Muscle of leg (tissue), 11 donors: Measurements from ENCODE around the gene BORCS5. TPM values are rescaled to one million over a fixed set of nuclear protein-coding genes. Genes with fewer than 3 reads are reported as not detected.
"Not testable (repeated sequence)": the region's sequence is repeated elsewhere in the genome, so short reads cannot be mapped to it uniquely, and the experiment has no call there.

Source experiments
- DNase-seq: peaks from one replicate; pipeline ENCODE4 v3.0.0; 2013
- H3K27ac ChIP-seq: one replicate; pipeline ENCODE4 v1.5.1; 2013; ENCODE audit warnings: mild to moderate bottlenecking, low read length, control low read depth
- H3K27me3 ChIP-seq: one replicate; pipeline ENCODE4 v1.6.1; 2013; ENCODE audit warnings: low read length; ENCODE audit not compliant: control insufficient read depth, insufficient read depth
- H3K36me3 ChIP-seq: one replicate; pipeline ENCODE4 v1.6.1; 2013; ENCODE audit warnings: low read length; ENCODE audit not compliant: control insufficient read depth, insufficient read depth
- H3K4me1 ChIP-seq: one replicate; pipeline ENCODE4 v1.6.1; 2013; ENCODE audit warnings: low read length; ENCODE audit not compliant: control insufficient read depth, insufficient read depth
- H3K4me3 ChIP-seq: one replicate; pipeline ENCODE4 v1.5.1; 2013; ENCODE audit warnings: low read length, control low read depth
- H3K9me3 ChIP-seq: replicated peaks from 2 replicates; pipeline ENCODE4 v1.6.1; 2013; ENCODE audit warnings: low read depth, low read length; ENCODE audit not compliant: control insufficient read depth
- WGBS: methylation state at CpG from one replicate; pipeline ENCODE4 v1.1.5; 2013; ENCODE audit warnings: missing lambda C conversion rate; ENCODE audit not compliant: insufficient coverage; 5-methylcytosine and 5-hydroxymethylcytosine counted together
- polyA plus RNA-seq, 8 donors: library from polyadenylated mRNA; unstranded; fragments of 120-200 nt; gene quantifications; one replicate each; pipeline versions ENCODE4 v1.2.1 to v1.2.3, GENCODE V29; 2013; ENCODE audit warnings: inconsistent platforms in 1 of 8, low replicate concordance in 1 of 8; ENCODE audit not compliant: insufficient read length in 8 of 8, insufficient read depth in 1 of 8
- total RNA-seq: library from RNA; stranded (reverse); fragments of 120-200 nt; gene quantifications from one replicate; pipeline ENCODE4 v1.2.4, GENCODE V29; 2013

Gene BORCS5
- total and polyA plus RNA-seq, 9 donors = 6.7 to 9.2 (median 7.4) TPM

DNA sequence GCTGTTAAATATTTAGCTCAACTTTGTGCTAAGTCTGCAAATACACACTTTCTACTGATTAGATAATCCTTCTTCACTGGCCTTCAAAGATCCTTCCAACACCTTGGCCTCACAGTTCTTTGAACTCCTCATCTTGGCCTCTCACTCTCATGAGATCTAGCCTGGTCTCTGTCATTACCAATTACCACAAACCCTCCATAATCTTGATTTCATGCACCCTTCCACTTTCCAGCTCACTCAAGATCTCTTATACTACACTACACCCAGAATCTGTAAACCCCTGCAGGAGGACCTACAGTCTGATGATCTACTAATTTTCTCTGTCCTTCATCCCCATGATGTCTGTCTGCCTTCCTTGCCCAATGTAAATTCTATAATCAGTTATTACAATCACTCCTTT, 134.7 kb downstream of the BORCS5 start:
- H3K9me3 ChIP-seq = no peaks in the 10 kb centered on the region
- H3K4me1 ChIP-seq = no peaks in the 10 kb centered on the region
- H3K27ac ChIP-seq = no peak overlapping the region
- H3K4me3 ChIP-seq = no peak overlapping the region
- peaks cover 15% of the 10 kb centered on the region for H3K36me3 ChIP-seq
- no peak for DNase-seq
- H3K27me3 ChIP-seq = no peaks in the 10 kb centered on the region

DNA sequence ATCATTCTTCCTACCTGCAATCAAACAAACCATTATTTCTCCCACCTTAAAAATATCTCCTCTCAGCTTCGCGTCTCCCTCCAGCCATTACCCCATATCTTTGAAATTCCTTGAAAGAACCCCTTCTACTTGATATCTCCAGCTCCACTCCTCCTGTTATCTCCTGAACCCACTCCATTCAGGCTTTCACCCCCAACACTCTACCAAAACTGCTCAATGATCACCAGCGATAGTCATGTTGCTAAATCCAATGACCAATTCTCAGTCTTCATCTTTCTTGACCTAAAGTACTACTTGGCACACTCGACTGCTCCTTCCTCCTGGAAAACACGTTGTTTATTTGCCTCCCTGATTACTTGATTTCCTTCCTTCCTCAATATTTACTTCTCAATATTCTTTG, 135.7 kb downstream of the BORCS5 start:
- no peak for DNase-seq
- 88% methylated on average over 5 of the region's 5 CpGs for WGBS
- no peak overlapping the region for H3K27ac ChIP-seq
- H3K4me1 ChIP-seq = no peaks in the 10 kb centered on the region
- no peak overlapping the region for H3K4me3 ChIP-seq
- H3K36me3 ChIP-seq = peaks cover 11% of the 10 kb centered on the region
- no peaks in the 10 kb centered on the region for H3K27me3 ChIP-seq
- H3K9me3 ChIP-seq = no peaks in the 10 kb centered on the region

DNA sequence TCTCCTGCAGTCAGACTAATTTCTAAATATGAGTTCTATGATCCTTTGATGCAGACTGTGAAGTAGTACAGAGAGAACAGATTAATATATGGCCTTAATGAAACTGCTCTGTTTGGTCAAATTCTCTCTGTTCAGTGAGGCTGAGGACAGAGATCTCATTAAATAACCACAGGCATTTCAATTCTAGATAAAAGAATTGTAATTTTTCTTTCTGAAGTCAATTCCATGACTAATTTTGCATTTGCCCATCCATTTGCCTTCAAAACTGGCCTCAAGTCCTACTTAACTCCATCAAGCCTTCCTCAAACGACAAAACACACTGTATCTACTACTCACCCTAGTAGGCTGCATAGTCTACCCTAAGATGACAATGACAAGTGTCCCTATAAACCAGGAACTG, 138.7 kb downstream of the BORCS5 start:
- H3K27ac ChIP-seq = no peak overlapping the region
- H3K4me3 ChIP-seq = no peak overlapping the region
- H3K9me3 ChIP-seq = no peaks in the 10 kb centered on the region
- no peak for DNase-seq
- no peaks in the 10 kb centered on the region for H3K4me1 ChIP-seq
- WGBS = 83% methylated on average over 1 of the region's 1 CpG
- H3K36me3 ChIP-seq = peaks cover 16% of the 10 kb centered on the region
- H3K27me3 ChIP-seq = no peaks in the 10 kb centered on the region

DNA sequence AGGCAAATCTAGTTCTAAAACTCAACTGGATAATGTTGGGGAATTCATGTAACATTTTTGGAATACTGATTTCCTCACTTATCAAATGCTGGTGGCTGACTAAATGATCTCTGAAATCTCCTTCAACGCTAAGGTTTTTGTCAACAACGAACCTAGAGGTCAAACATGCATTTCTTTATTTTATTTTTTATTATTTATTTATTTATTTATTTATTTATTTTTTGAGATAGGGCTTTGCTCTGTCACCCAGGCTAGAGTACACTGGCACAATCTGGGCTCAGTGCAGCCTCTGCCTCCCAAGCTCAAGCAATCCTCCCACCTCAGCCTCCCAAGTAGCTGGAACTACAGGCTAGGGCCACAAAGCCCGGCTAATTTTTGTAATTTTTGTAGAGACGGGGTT, 141.3 kb downstream of the BORCS5 start:
- Histone ChIP-seq H3K27ac (no peak overlapping the region), H3K4me3 (no peak overlapping the region), H3K36me3 (peaks cover 18% of the 10 kb centered on the region), H3K4me1 (no peaks in the 10 kb centered on the region), H3K27me3 (no peaks in the 10 kb centered on the region), H3K9me3 (no peaks in the 10 kb centered on the region)
- WGBS = 67% methylated on average over 1 of the region's 4 CpGs
- DNase-seq = no peak

DNA sequence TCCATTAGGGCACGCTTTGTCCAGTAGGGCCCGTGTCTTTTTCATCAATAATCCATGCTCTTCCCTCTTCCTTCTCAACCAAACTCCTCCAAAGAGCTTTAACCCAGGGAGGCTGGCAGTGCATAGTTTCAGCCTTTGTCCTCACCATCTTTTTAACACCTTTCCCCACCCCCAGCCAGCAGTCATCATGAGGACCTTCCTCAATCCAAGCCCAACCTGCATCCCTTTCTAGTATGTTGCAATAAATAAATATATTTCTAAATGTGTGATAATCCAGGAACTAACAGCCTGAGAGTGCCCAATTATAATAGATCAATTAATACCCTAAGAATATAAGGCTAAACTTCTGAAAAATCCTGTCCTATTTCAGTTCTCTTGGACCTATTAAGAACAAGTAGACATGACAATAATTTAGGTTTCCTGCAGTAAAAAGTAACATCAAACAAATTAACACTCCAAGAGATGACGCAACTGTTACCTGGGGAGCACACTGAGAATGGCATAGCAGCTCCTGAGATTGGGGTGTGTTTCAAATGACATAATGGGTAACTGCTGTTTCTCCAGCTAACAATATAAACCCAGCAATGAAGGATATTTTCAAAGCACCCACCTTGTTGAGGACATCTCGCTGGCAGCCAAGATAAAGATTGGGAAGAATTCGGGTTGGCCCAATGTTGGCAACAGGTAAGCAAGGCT, 143.2 kb downstream of the BORCS5 start:
- Histone ChIP-seq H3K27me3 (no peaks in the 10 kb centered on the region), H3K4me1 (peaks cover under 1% of the 10 kb centered on the region), H3K9me3 (no peaks in the 10 kb centered on the region), H3K4me3 (no peak overlapping the region), H3K36me3 (peaks cover 14% of the 10 kb centered on the region), H3K27ac (no peak overlapping the region)
- DNase-seq = no peak
- 89% methylated on average over 4 of the region's 5 CpGs for WGBS

DNA sequence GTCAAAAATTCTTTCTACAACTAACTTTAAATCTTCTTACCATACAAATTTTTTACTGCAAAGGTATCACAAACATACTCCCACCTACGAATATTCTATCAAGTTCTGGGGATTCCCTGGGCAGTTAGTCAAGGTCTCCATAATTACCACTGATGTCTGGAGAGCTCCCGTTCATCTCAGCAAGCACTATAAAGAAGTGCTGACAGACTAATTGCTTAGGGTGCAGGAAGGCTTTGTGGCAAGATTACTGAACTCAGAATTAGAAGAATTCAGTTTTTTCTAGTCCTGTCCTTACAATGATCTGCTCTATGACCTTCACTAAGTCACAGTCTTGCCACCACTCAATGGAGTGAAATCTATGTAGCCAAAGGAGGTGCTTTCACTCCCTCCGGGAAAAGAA, 144.2 kb downstream of the BORCS5 start:
- Histone ChIP-seq H3K4me3 (no peak overlapping the region), H3K27me3 (no peaks in the 10 kb centered on the region), H3K36me3 (peaks cover 10% of the 10 kb centered on the region), H3K27ac (no peak overlapping the region), H3K4me1 (peaks cover 5% of the 10 kb centered on the region), H3K9me3 (no peaks in the 10 kb centered on the region)
- no CpG with 5 or more reads among the region's 3 CpGs for WGBS
- no peak for DNase-seq

GRCh38 chr12:12502130-12502814, 145.4 kb downstream of the BORCS5 start:
- not testable (repeated sequence) for H3K36me3 ChIP-seq, H3K4me3 ChIP-seq, H3K4me1 ChIP-seq, DNase-seq, H3K9me3 ChIP-seq, H3K27me3 ChIP-seq, H3K27ac ChIP-seq
- WGBS = no CpG with 5 or more reads among the region's 7 CpGs

DNA sequence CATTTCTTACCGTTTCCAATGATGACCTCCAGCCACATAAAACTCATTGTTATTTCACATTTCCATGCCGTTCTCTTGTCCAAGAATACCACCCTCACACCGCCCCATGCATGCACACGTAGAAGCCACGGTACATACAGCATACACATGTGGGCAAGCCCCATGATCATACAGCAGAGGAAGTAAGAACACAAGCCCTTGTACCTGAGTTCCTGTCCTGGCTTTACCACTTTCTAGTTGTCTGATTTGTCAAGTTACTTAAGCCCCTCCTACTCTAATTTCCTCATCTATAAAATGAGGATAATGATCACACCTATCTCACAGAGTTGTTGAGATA, 145.9 kb downstream of the BORCS5 start:
- Histone ChIP-seq H3K9me3 (no peaks in the 10 kb centered on the region), H3K27me3 (no peaks in the 10 kb centered on the region), H3K27ac (no peak overlapping the region), H3K4me3 (no peak overlapping the region), H3K4me1 (peaks cover 10% of the 10 kb centered on the region), H3K36me3 (peaks cover 10% of the 10 kb centered on the region)
- no peak for DNase-seq
- 99% methylated on average over 5 of the region's 5 CpGs for WGBS

DNA sequence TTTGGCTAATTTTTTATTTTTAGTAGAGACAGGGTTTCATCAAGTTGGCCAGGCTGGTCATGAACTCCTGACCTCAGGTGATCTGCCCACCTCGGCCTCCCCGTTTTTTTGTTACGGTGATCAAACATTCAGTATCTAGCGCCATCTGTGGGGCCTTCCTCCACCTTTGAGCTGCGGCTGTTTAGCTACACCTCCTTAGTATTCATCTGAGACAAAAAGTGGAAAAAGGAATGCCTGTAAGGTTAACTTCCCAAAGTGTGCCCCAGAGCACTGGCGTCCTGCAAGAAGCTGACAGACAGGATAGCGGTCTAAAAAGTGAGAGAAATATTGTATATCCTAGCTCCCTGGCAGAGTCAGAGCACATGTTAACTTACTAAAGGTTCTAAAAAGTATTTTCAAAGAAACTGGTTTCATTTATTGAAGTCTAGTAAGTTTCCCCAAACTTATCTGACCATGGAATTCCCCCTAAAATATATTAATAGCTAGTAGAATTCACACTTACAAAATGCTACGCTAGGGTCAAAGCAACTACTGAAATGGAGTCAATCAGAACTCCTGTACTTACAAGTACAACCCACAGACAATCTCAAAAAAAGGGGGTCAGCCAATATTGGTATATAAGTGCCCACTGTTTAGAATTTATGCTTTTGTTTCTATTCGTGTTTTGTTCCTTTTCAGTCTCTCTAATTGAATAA, 146.7 kb downstream of the BORCS5 start:
- Histone ChIP-seq H3K4me1 (peaks cover 10% of the 10 kb centered on the region), H3K27me3 (no peaks in the 10 kb centered on the region), H3K36me3 (peaks cover 10% of the 10 kb centered on the region), H3K9me3 (no peaks in the 10 kb centered on the region), H3K4me3 (no peak overlapping the region), H3K27ac (no peak overlapping the region)
- DNase-seq = no peak
- WGBS = 84% methylated on average over 3 of the region's 9 CpGs

DNA sequence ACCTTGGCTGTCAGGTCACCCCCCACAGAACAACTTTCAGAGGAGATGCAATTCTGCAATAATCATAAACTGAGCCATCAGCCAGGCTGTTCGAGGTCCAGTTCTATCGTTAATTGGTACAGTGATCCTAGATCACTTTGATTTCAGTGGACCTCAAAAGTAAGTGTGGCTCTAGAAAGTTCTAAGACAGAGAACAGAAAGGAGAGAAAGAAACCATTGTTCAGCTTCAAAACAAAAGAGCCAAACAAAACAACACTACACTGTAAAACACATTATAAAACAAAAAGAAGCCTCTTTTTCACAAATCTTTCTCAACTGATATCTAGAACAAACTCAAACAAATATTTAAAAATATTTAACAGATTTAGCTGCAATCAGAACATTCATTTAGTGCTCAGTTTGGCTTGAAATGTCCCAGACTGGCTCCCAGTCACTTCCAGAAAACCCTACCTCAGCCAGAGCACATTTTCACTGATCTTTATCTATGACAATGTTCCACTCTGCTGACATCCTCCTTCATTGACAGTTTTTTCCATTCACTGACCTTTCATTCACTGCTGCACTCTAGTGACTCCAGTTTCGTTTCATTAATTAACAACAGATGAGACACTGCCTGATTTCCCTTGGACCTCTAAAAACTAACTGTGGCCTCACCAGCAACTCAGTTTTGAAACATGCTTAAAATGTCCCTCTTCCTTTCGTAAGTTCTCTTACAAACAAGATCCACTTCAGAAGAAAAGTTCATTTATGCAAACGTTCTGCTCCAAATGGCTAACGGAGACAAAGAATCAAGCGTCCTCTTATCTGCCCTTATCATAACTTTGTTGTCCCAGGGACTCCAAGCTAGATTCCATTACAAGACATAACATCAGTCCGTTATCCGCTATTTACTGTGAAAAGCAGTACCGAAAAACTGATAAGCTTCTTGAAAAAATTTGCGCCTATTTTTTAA, 148.9 kb downstream of the BORCS5 start:
- Histone ChIP-seq H3K4me3 (no peak overlapping the region), H3K4me1 (peaks cover 10% of the 10 kb centered on the region), H3K36me3 (no peaks in the 10 kb centered on the region), H3K27ac (peak overlapping the region; percentile 79), H3K9me3 (no peaks in the 10 kb centered on the region), H3K27me3 (no peaks in the 10 kb centered on the region)
- DNase-seq = peak; percentile 96
- WGBS = 35% methylated on average over 4 of the region's 11 CpGs
